ENCODE measurements around the gene OR1D5.

DNA sequence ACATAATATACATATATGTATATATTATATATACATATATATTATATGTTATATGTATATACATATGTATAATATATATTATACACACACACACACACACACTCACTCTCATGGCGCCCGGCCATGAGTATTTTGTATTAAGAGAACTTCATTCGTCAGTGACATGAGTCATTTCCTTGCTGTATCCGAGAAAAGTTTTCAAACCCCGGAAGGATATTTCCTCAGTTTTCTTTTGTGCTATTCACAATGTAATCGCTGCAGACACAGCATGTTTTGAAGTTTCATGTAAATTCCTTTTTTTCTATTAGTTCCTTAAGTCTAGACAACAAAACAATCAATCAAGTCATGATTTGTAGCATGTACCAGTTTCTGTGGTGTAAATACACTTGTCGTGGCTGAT, 33.3 kb downstream of the OR1D5 start:
- TF ChIP-seq, protein P1, sequence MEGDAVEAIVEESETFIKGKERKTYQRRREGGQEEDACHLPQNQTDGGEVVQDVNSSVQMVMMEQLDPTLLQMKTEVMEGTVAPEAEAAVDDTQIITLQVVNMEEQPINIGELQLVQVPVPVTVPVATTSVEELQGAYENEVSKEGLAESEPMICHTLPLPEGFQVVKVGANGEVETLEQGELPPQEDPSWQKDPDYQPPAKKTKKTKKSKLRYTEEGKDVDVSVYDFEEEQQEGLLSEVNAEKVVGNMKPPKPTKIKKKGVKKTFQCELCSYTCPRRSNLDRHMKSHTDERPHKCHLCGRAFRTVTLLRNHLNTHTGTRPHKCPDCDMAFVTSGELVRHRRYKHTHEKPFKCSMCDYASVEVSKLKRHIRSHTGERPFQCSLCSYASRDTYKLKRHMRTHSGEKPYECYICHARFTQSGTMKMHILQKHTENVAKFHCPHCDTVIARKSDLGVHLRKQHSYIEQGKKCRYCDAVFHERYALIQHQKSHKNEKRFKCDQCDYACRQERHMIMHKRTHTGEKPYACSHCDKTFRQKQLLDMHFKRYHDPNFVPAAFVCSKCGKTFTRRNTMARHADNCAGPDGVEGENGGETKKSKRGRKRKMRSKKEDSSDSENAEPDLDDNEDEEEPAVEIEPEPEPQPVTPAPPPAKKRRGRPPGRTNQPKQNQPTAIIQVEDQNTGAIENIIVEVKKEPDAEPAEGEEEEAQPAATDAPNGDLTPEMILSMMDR (IDR thresholded peaks at IDR 0.05) = no peak
- TF ChIP-seq POLR2A (IDR thresholded peaks at IDR 0.05) = no peak
